Measurements from ENCODE around the gene CLEC20A.

Gene CLEC20A

DNA sequence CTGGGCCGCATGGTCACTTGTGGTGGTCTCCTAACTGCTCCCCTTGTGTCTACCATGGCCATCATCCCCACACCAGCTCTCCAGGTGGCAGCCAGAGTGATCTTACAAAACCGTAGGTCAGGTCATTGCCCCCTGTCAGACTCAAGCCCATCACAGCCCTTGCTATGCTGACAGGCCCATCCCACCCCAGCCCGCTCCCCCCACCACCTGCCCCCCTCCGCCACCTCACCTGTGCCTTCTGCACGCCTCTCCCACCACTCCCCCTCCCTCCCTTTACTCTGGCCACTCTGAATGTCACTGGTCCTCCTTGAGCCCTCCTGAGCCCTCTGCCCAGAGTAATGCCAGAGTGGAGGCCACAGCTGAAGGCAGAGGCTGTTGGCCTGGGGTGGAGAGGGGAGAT, 44.6 kb upstream of the CLEC20A start:
- DNase-seq (ENCODE audit: low read depth, low spot score) = no peak
- POLR2A ChIA-PET = no interaction called here
- H3K4me3 ChIP-seq (ENCODE audit: low read depth, low read length) = no peak overlapping the region
- TF ChIP-seq, protein P1, sequence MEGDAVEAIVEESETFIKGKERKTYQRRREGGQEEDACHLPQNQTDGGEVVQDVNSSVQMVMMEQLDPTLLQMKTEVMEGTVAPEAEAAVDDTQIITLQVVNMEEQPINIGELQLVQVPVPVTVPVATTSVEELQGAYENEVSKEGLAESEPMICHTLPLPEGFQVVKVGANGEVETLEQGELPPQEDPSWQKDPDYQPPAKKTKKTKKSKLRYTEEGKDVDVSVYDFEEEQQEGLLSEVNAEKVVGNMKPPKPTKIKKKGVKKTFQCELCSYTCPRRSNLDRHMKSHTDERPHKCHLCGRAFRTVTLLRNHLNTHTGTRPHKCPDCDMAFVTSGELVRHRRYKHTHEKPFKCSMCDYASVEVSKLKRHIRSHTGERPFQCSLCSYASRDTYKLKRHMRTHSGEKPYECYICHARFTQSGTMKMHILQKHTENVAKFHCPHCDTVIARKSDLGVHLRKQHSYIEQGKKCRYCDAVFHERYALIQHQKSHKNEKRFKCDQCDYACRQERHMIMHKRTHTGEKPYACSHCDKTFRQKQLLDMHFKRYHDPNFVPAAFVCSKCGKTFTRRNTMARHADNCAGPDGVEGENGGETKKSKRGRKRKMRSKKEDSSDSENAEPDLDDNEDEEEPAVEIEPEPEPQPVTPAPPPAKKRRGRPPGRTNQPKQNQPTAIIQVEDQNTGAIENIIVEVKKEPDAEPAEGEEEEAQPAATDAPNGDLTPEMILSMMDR (IDR thresholded peaks at IDR 0.05; ENCODE audit: insufficient read depth, low read length, missing control alignments) = no peak
- CTCF ChIA-PET = interaction anchor here (0.8 to 23.6 kb wide), 21 partner anchors 9 to 563 kb away, joined by 3 to 593 read pairs (median 4); no protein-coding TSS in a partner anchor

DNA sequence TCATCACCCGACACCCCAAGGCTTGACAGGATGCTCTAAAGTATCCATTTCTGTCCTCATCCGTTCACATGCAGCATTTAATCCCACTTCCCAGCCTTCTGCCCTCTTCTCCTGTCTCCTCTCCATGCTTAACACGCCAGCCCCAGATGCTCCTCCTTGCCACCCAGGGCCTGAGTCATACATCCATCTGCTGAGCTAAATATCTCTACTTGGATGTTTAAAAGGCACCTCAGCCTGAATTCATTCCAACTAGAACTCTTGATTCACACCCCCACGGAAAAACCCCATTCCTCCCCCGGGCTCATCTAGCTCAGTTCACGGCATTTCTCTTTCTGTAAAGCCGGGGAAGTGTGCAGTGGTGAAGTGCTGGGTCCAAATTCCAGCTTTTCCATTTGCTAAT, 43.9 kb upstream of the CLEC20A start:
- TF ChIP-seq, protein P1 (IDR thresholded peaks at IDR 0.05; ENCODE audit: insufficient read depth, low read length, missing control alignments) = no peak
- peak; percentile 78 for DNase-seq (ENCODE audit: low read depth, low spot score)
- no peak overlapping the region for H3K4me3 ChIP-seq (ENCODE audit: low read depth, low read length)
- ChIA-PET CTCF (interaction anchor here (0.7 to 23.6 kb wide), 16 partner anchors 8 to 564 kb away, joined by 3 to 593 read pairs (median 3); no protein-coding TSS in a partner anchor), POLR2A (interaction anchor here (0.6 to 1.5 kb wide), 3 partner anchors 144 to 518 kb away, joined by 3 read pairs; no protein-coding TSS in a partner anchor)

DNA sequence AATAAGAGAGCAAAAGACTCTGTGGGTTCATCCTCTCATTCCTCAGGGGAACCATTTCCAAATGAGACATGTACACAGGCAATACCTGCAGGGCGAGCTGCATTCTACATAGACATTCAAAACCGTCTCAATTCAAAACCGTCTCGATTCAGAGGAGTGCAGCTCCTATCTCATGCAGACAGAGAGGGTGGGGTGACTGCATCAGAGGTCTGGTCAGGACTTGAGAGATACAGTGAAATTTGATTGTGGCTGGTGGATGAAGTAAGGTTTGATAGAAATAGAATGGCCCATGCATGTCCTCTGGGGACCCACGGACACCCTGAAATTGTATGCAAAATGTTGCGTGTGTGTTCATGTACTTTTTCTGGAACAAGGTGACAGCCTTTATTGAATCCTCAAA, 43.4 kb upstream of the CLEC20A start:
- CTCF ChIA-PET = interaction anchor here (0.8 to 23.6 kb wide), 14 partner anchors 7 to 565 kb away, joined by 3 to 593 read pairs (median 3); no protein-coding TSS in a partner anchor
- H3K4me3 ChIP-seq (ENCODE audit: low read depth, low read length) = no peak overlapping the region
- DNase-seq (ENCODE audit: low read depth, low spot score) = no peak
- TF ChIP-seq, protein P1 (IDR thresholded peaks at IDR 0.05; ENCODE audit: insufficient read depth, low read length, missing control alignments) = no peak
- POLR2A ChIA-PET = interaction anchor here (0.8 to 1.5 kb wide), 2 partner anchors 240 to 518 kb away, joined by 3 read pairs; no protein-coding TSS in a partner anchor

DNA sequence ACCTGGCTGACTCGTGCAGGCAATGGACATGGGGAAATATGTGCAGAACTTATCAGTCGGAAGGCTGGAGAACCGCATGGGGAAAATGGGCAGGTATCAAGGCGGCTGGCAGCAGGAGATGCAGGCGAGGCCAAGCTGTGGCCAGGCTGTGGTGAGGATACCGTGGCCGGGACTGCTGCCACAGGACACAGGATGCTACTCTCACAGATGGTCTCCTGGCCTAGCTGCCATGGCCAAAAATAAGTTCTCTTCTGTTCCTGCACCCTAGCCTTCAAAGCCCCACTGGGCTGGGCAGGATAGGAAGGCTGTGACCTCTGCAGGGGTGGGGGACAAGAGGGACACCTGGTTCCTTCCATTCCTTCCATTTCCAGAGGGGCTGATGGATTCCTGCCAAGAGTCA, 42.5 kb upstream of the CLEC20A start:
- TF ChIP-seq, protein P1 (IDR thresholded peaks at IDR 0.05; ENCODE audit: insufficient read depth, low read length, missing control alignments) = no peak
- ChIA-PET CTCF (interaction anchor here (0.8 to 23.6 kb wide), 8 partner anchors 9 to 813 kb away, joined by 3 to 593 read pairs (median 11); no protein-coding TSS in a partner anchor), POLR2A (interaction anchor here (0.6 to 1.1 kb wide), 2 partner anchors 186 to 308 kb away, joined by 3 to 6 read pairs; partner anchors contain the start of gene RALGPS2)
- H3K4me3 ChIP-seq (ENCODE audit: low read depth, low read length) = no peak overlapping the region
- DNase-seq (ENCODE audit: low read depth, low spot score) = no peak

DNA sequence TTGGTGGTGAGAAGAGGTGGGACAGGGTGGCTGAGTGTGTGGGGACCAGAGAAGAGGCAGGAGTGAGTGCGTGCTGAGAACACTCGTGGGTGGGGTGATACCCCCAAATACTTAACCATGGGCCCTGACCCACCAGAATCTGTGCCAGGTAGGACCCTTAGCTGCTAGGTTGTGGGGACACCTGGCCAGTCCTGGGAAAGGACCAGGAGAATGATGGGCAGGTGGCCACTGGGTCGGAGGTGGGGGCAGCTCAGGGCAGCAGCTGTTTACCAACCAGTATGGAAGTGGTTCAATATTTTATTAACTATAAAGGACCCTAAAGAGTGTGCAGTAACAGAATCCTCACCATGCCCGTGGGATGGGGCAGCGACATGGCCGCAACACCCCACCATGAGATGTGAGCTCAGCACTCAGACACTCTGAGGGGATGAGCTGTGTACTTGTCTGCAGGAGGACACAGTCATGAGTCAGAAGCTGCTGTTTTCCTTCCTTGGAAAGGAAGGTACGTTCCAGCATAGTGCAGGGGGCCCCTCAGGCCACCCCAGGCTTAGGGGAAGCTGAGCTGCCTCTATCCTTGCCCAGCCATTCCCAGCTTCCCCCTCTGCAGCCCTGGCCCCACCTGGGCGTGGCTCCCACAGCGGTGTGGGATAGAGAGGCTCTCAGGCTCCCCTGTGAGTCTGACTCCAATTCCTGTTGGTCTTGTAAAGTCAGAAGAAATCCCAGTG, 41.6 kb upstream of the CLEC20A start:
- POLR2A ChIA-PET = interaction anchor here (0.8 to 1.2 kb wide), 4 partner anchors 95 to 464 kb away, joined by 3 to 6 read pairs (median 3); partner anchors contain the start of gene RALGPS2

More for the DNA sequence above, 41.6 kb upstream of the CLEC20A start:
- DNase-seq (ENCODE audit: low read depth, low spot score) = no peak
- CTCF ChIA-PET = interaction anchor here (0.8 to 23.6 kb wide), 12 partner anchors 9 to 507 kb away, joined by 3 to 593 read pairs (median 4); no protein-coding TSS in a partner anchor
- TF ChIP-seq, protein P1 (IDR thresholded peaks at IDR 0.05; ENCODE audit: insufficient read depth, low read length, missing control alignments) = no peak
- no peak overlapping the region for H3K4me3 ChIP-seq (ENCODE audit: low read depth, low read length)
